Suprapubic skin (tissue), 3 donors: ENCODE results near the gene ADCYAP1R1.

Source experiments
- CTCF ChIP-seq, 2 donors: fragments of 200-600 bp in 1 of 2; fragments of 450-650 bp in 1 of 2; sonication (generic) in 1 of 2; IDR thresholded peaks; one replicate each; pipeline ENCODE4 v1.5.1; 2016 to 2019; ENCODE audit warnings: antibody characterized with exemption in 2 of 2, mild to moderate bottlenecking in 1 of 2, moderate library complexity in 1 of 2
- POLR2A ChIP-seq, 2 donors: fragments of 450-650 bp; IDR thresholded peaks; one replicate each; pipeline ENCODE4 v1.6.1; 2017; ENCODE audit warnings: antibody characterized with exemption in 2 of 2, mild to moderate bottlenecking in 2 of 2, moderate library complexity in 2 of 2

DNA sequence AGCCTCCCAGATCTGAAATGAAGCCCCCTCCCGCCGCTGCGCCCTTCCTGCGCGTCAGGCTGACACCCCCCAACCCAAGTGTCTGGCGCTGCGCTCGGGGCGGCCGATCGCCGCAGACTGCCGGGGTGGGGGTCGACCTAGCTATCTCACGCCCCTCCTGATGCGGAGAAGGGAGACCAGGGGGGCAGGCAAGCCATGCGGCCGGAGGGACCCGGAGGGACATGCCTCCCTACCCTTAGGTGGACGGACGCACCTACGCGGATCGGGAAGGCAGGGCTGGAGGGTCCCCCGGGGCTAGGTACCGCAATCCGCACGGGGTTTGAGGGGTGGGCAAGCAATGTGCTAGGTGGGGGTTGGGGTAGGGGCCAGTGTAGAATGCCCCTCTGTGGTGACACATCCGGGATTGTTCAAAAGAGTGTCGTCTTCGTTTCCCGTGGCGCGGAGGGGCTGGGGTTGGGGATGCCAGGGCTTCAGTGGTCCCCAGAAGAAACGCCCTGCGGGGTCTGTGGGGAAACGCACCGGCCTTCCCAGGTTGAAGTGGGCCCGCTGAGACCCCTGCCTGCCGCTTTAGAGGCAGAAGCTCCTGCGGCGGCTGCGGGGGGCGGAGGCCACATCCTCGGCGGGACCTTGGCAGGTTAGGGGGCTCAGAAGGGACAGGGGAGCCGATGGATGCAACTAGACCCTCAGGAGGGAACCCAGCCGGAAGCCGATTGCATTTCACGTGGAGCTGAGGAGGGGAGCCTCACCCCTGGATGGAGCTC is 913 bp downstream of the ADCYAP1R1 start:
- no peak for TF ChIP-seq CTCF (IDR thresholded peaks at IDR 0.05)
- TF ChIP-seq POLR2A (IDR thresholded peaks at IDR 0.05), result no peak
